ENCODE measurements around the gene KLHL6.

The KLHL6 gene

GRCh38 chr3:183513046-183513706 is 42.3 kb downstream of the KLHL6 start:
- TF ChIP-seq SIN3A (IDR thresholded peaks at IDR 0.05; ENCODE audit: borderline replicate concordance, insufficient read depth, low read length), result no peak
- TF ChIP-seq TAF1 (IDR thresholded peaks at IDR 0.05; ENCODE audit: borderline replicate concordance, insufficient read depth, low read length), result no peak
- TF ChIP-seq FOXP2 (optimal IDR thresholded peaks at IDR 0.05; ENCODE audit: borderline replicate concordance, extremely low read depth, extremely low read length, insufficient read depth), result no peak
- no peak for TF ChIP-seq POLR2AphosphoS5 (IDR thresholded peaks at IDR 0.05; ENCODE audit: low read depth, low read length)
- no peak for TF ChIP-seq REST (IDR thresholded peaks at IDR 0.05; ENCODE audit: insufficient read depth in 1 of 2, low read depth in 2 of 2, low read length in 2 of 2)

GRCh38 chr3:183508821-183509220 is 46.7 kb downstream of the KLHL6 start:
- TF ChIP-seq TAF1 (IDR thresholded peaks at IDR 0.05; ENCODE audit: borderline replicate concordance, insufficient read depth, low read length), result no peak
- TF ChIP-seq POLR2AphosphoS5 (IDR thresholded peaks at IDR 0.05; ENCODE audit: low read depth, low read length), result no peak
- TF ChIP-seq FOXP2 (optimal IDR thresholded peaks at IDR 0.05; ENCODE audit: borderline replicate concordance, extremely low read depth, extremely low read length, insufficient read depth), result no peak
- TF ChIP-seq SIN3A (IDR thresholded peaks at IDR 0.05; ENCODE audit: borderline replicate concordance, insufficient read depth, low read length), result no peak
- no peak for TF ChIP-seq REST (IDR thresholded peaks at IDR 0.05; ENCODE audit: insufficient read depth in 1 of 2, low read depth in 2 of 2, low read length in 2 of 2)

- TF ChIP-seq POLR2AphosphoS5 (IDR thresholded peaks at IDR 0.05; ENCODE audit: low read depth, low read length) (no peak), FOXP2 (optimal IDR thresholded peaks at IDR 0.05; ENCODE audit: borderline replicate concordance, extremely low read depth, extremely low read length, insufficient read depth) (no peak), SIN3A (IDR thresholded peaks at IDR 0.05; ENCODE audit: borderline replicate concordance, insufficient read depth, low read length) (no peak), TAF1 (IDR thresholded peaks at IDR 0.05; ENCODE audit: borderline replicate concordance, insufficient read depth, low read length) (no peak), REST (IDR thresholded peaks at IDR 0.05; ENCODE audit: insufficient read depth in 1 of 2, low read depth in 2 of 2, low read length in 2 of 2) (no peak)
Measured at GRCh38 chr3:183507551-183507950, 48.0 kb downstream of the KLHL6 start.

GRCh38 chr3:183506674-183507320 is 48.7 kb downstream of the KLHL6 start:
- no peak for TF ChIP-seq SIN3A (IDR thresholded peaks at IDR 0.05; ENCODE audit: borderline replicate concordance, insufficient read depth, low read length)
- no peak for TF ChIP-seq POLR2AphosphoS5 (IDR thresholded peaks at IDR 0.05; ENCODE audit: low read depth, low read length)
- TF ChIP-seq REST (IDR thresholded peaks at IDR 0.05; ENCODE audit: insufficient read depth in 1 of 2, low read depth in 2 of 2, low read length in 2 of 2), result no peak
- no peak for TF ChIP-seq FOXP2 (optimal IDR thresholded peaks at IDR 0.05; ENCODE audit: borderline replicate concordance, extremely low read depth, extremely low read length, insufficient read depth)
- TF ChIP-seq TAF1 (IDR thresholded peaks at IDR 0.05; ENCODE audit: borderline replicate concordance, insufficient read depth, low read length), result no peak
